SKM-1 (cell line): ENCODE measurements around the gene YWHAB.

Experiments
- DNase-seq: peaks from one replicate; lab custom pipeline; 2025; ENCODE audit not compliant: unreplicated experiment; lab: John Stamatoyannopoulos, UW

YWHAB gene

DNA sequence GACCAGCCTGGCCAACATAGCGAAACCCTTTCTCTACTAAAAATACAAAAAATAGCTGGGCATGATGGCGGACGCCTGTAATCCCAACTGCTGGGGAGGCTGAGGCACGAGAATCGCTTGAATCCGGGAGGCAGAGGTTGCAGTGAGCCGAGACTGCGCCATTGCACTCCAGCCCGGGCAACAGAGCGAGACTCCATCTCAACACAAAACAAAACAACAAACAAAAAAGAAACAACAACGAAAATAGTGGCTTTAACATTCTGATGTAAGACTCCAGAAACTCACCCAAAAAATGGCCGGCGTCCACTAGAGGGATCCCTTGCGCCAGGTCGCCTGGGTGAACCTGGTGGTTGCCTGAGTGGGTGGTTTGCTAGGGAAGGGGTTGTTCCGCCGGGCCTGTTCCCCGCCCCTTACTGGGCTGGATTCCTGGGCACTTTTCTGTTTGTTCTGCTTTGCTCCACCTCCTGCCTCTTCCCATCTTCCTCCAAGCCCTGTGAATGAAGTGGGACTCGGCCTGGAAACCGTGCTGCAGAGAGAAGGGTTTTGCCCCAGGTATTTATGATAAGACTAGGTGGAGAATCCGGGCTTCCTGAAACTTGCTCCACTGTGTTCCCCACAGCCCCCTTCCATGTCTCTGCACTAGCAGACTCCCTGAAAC, 25.9 kb downstream of the YWHAB start:
- peak; percentile 6 for DNase-seq

DNA sequence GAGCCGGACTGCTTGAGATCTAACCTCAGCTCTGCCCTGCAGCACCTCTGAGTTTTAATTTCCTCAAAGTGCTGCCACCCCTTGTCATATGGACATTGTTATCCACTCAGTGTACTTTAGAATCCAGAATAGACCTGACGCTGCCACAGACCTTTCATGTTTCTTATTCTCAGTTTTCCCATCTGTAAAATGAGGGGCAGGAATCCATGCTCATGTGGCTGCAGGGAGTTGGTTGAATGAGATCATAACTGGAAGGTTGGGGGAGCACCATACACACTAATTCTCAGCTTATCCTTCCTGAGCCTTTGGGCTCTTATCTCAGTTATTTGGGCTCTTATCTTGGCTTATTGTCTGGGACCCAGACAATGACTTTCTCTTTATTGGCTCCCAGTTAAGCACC, 26.7 kb downstream of the YWHAB start:
- no peak for DNase-seq

DNA sequence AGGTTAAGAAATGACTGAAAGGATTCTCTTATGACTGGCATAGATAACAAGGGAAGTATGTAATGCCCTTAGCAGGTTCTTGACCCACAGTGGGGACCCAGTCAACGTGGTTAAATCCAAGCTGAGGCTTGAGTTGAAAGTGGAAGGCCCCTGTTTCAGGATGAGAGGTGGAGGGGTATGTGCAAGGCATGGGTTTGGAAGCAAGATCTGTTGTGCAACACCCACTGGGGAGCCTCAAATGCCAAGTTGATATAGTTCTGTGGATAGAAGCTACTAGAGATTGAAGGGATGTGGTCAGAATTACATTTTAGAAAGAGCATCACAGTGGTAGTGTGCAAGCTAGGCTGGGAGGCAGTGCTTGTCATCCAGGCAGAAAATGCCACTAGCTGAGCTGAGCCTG, 29.4 kb downstream of the YWHAB start:
- no peak for DNase-seq

DNA sequence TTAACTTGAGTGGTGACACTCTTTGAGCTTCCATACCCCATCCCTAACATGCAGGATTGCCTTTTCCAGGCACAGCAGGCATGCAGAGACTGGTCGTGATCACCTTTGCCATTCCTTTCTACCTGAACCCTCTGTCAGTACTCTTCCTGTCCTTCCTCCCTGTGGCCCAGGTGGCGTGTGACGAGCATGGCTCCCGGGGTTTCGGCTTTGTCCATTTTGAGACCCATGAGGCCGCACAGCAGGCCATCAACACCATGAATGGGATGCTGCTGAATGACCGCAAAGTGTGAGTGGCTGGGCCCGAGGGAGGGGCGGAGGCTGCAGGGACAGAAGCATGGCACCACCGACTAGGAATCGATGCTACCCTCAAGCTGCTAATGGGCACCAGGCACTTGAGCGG, 31.1 kb downstream of the YWHAB start:
- DNase-seq, result no peak

DNA sequence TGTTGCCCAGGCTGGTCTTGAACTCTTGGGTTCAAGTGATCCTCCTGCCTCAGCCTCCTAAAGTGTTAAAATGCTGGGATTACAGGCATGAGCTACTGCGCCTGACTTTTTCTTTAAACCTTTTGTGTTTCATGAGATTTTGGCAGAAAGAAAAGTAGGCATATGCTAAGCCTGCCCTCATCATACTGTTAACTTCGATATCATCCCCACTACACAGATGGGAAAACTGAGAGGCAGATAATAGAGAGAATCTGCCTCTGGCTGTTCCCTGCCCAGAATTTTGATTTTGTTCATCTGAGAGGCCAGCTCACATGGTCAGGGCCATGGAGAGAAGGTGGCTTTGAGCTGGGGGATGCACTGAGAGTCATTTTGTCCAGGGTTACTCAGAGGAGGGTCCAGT, 31.9 kb downstream of the YWHAB start:
- no peak for DNase-seq

DNA sequence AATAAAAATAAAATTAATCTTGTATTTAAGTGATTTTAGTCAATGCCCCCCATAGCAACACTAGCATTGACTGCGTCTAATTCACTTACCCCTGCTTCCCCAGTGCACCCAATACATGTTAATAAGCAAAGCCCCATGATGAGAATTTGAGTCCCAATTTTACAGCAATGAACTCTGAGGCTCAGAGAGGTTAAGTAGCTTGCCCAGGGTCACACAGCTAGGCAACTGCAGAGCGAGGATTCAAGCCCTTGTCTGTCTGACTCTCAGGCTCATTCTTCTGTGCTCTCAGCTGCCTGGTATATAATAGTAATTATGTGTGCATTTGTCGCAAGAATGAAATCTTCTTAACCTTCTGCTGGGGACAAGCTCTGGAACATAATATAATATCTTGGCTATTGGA, 32.8 kb downstream of the YWHAB start:
- DNase-seq, result no peak

DNA sequence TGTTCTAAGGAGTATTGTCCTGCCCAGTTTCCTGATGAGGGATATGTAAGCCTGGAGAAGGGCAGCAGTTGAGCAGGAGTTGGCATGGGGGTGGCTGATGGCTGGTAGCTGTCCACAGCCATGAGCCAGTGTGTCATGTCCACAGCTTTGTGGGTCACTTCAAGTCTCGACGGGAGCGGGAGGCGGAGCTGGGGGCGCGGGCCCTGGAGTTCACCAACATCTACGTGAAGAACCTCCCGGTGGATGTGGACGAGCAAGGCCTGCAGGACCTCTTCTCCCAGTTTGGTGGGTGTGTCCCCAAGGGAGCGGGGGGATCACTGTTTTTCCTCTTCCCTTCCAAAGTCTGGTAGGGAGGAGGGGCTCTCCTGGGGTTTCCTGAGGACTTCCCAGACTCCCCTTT, 33.3 kb downstream of the YWHAB start:
- no peak for DNase-seq

DNA sequence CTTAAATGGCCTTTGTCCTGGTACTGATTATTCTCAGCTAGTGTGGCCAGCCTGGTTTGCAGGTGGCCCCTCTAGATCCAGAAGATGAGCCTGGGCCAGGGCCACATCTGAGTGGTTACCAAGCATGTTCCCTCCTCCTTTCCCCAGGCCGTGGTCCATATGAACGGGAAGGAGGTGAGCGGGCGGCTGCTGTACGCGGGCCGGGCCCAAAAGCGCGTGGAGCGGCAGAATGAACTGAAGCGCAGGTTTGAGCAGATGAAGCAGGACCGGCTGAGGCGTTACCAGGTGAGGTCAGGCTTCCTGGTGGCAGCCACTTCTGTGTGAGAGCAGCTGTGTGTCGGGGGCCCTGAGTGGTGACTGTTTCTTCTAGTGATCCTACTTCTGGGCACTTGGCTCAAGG, 35.9 kb downstream of the YWHAB start:
- DNase-seq, result no peak

DNA sequence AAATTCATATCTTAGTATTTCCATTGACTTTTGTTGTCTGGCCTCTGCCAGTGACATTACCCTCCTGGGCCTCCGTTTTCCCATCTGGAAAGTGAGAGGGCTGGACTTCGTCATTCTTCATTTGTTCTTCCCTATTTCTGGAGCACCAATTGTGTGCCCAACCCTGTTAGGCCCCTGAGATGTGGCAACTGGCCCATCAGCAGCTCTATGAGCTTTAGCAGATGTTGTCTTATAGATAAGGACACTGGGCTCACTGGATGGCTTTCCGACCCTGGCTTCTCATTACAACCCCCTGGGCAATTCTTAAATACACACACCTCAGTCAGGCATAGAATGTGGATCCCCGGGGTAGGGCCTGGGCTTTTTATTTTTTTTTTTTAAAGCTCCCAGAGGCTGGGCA, 39.0 kb downstream of the YWHAB start:
- DNase-seq, result no peak

DNA sequence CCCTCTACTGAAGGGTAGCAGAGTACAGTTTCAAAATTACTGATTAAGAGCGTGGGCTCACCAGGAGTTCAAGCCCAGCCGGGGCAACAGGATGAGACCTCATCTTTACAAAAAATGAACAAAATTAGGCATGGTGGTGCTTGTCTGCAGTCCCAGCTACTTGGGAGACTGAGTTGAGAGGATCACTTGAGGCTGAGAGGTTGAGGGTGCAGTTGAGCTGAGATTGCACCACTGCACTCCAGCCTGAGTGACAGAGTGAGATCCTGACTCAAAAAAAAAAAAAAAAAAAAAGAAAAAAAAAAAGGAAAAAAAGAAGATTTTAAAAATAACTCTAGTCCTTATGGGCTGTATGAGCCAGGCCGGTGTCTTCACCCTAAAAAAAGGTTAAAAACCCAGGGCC, 43.1 kb downstream of the YWHAB start:
- DNase-seq, result no peak

DNA sequence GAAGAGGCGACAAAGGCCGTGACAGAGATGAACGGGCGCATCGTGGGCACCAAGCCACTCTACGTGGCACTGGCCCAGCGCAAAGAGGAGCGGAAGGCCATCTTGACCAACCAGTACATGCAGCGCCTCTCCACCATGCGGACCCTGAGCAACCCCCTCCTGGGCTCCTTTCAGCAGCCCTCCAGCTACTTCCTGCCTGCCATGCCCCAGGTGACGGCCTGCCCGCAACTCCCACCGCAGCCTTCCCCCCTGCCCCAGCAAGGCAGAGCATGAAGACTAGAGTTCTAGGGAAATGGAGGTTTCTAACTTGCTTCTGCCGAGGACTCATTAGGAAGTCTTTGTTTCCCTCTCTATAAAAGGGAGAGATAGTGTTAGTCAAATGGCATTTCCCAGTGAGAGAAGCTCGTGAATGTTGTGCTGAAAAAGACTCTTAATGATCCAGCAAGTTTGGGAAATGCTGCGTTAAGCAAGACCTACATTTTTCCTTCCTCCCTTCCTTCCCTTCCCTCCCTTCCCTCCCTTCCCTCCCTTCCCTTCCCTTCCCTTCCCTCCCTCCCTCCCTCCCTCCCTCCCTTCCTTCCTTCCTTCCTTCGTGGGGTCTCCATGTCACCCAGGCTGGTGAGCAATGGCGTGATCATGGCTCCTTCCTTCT, 45.1 kb downstream of the YWHAB start:
- DNase-seq, result no peak

DNA sequence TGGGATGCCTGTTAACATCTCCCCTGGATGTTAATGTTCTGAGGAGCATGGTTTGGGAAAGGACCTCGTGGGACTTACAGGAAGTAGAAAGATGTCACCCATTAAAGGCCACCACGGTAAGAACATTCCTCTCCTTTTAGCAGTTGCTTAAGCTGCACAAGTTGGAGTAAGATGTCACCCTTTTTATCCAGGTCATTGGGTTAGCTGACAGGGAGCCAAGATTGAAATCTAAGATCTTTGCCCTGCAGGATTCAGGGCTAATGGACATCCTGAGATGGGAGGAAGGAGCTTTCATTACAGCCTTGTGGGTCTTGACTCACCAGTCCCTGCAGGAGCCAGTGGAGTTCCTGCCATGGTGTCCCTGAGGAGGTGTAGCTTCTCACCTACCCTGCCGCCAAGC, 46.4 kb downstream of the YWHAB start:
- DNase-seq, result no peak

DNA sequence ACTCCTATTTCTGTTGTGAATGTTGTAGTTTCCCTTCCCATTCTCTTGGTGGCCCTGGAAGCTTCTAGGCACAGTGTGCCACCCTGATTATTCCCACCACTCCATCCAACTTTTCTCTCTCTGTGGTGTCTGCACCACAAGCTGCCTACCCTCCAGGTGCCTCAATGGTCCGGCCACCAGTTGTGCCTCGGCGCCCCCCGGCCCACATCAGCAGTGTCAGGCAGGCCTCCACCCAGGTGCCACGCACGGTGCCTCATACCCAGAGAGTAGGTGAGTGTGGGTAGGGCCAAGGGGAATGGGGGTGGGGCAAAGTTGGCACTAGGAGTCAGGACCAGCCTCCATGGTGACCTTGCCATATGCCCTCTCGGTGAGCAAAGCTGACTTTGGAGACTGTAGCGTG, 47.4 kb downstream of the YWHAB start:
- DNase-seq, result no peak

DNA sequence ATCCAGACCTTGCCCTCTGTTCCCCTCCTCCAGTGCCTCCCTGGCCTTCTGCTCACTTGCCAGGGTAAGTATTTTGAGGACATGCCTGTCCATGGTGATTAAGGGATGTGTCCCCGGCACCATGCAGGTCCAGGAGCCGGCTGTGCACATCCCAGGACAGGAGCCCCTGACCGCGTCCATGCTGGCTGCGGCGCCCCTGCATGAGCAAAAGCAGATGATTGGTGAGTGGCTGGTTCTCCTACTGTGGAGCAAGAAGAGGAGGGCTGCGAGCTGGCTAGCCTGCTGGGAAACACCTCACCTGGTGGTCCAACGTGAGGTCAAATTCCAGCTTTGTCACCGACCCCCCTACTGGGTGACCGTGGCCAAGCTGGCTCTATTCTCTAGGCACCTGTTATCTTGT, 51.0 kb downstream of the YWHAB start:
- DNase-seq, result no peak

DNA sequence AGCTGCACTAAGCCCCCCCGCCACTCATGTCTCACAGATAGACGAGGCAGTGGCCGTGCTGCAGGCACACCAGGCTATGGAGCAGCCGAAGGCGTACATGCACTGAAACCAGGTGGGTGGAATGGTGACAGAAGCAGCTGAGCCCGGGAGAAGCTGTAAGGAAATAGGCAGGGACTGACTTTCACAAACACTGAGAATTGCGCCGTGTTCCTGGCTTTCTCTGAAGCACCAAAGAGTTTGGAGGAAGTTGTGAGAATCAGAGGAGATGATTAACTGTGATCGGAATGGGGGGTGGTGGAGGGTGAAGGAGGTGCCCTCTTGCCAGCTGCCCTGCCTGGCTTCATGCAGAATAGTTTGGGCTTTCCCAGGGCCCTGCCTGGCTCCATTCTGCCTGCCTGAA, 53.1 kb downstream of the YWHAB start:
- DNase-seq, result no peak

DNA sequence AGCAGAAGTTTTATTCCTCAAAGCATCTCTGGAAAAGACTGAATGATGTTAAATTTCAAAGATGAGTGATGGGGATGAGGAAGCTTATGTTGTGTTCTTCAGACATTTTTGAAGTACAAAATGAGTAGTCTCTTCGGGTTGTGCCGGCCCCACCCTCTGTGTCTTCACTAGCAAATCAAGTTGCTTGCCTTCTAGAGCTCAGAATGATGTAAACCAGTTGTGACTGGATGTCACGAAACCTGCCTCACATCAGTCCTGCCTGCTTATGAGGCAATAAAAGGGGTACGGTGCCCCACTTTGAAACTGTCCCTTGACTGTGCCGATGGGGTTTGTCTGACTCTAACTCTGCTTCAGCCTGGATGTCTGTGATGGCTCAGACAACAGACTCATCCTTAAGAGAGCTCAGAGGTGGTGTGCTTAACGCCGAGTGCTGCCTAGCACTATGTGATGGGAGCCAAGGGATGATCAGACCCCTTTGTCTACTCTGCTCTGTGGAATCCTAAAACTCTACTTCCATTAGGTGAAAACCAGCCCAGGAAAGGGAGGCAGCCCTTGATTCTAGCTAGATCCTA, 55.7 kb downstream of the YWHAB start:
- no peak for DNase-seq

DNA sequence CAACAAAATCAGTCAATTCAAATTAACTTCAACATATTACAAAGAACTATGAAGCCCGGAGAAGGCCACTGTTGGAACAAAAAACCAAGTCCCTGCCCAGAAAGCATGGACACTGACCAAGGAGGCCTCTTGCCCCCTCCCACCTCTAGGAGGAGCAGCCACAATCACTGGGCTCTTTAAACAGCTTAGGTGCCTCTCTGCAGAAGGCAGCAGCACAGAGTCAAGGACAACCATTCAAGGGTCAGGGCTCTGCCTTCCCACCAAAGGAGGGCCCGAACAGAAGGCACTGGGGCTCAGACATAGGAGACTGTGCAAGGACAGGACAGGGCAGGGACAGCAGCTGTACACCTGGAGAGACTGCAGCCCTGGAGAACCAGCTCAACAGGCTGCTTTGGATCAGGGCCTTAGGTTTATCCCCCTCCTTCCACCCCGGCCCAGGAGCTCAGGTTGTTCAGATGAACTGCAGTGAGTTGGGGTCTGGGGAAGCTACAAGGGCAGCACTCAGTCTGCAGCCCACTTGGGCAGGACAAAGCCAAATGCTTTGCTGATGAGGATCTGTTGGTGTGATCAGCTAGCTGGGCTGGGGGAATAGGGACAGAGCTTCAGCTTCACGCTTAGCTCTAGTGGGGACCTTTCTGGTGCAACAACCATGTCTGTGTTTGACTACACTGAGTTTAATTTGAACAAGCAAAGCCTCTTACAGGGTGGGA, 56.9 kb downstream of the YWHAB start:
- DNase-seq, result no peak

DNA sequence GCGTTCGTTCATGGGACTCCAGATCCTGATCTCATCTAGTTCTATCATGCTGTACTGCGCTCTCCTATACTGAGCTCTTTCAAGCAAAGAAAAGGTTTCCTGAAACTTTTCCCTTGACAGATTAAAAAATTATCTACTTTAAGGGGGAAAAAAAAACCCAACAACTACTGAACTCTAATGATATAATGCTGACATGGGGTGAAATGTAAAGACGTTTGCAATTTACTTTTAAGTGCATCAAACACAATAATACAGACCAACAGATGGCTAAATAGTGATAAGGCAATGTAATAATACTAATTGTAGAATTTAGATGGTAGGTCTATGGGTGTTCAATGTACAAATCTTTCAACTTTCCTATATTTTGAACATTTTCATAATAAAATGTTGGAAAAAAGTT, 58.3 kb downstream of the YWHAB start:
- DNase-seq, result no peak

DNA sequence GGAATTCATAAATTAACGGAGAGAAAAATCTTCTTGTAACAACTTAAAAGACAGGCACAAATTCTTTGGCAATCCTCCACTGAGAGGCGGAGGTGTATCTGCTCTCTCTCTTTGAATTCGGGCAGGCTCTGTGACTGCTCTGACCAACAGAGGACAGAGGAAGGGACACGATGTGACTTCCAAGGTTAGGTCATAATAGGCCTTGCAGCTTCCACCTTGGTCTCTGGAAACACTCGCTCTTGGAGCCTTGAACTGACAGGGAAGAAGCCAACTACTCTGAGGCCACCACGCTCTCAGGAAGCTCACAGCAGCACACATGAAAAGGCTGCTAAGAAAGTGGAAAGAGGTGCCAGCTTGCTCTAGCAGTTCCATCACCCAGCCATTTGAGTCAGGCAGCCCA, 59.8 kb downstream of the YWHAB start:
- no peak for DNase-seq

DNA sequence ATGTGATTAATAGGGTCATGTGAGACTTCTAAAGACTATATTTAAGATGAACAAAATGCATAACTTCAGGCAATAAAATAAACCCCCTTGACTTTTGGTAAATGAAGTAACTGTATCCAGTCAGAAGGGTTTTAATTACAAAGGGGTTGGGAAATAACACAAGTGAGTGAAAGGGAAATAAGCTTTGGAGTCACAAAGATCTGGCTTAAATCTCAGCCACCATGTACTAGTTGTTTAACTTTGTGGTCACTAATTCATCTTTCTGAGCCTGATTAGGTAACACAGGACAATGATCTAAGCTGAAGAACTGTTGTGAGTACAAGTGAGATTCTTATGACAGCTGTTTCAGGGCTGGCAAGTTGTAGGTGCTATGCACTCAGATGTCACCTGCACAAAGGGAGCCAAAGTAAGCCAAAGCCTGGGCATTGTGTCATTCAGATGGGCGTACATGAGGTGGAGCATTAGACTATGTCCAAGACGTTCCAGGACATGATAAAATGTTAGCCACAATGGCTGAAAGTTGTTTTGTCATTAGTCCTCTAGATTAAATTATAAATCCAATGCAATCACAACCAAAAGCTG, 60.9 kb downstream of the YWHAB start:
- no peak for DNase-seq

DNA sequence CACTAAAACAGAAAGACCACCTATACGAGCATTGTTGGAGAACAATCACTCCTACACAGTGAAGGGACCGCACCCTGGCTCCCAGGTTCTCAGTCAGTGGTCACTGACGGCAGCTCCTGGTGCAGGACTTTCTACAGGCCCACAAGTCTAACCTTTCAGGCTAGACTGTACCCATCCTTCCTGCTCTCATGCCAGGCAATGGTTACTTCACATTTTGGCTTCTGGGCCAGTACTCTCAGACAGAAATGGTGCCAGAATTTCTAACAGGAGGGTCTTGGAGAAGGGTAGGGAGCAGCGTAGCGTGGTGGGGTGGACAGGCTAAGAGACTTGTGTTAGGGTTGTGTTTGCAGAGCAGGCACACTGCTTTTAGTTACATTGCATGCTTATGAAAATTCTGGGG, 62.6 kb downstream of the YWHAB start:
- DNase-seq, result no peak

DNA sequence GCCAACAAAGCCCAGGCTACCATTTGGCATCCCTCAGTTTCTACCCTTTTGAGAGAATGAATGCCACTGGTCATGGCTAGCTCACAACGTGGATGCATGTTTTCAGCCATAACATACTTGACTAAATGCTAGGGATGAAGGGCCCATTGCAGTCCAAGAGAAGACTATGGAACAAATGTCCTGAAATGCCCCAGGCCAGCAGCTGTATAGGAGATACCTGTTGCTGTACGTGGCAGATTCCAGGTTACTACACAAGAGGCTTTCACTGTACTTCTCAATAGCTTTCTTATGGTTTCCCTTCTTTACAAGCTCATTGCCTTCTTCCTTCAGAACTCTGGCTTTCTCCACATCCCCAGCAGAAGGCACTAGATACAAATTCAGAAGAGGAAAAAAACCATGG, 63.0 kb downstream of the YWHAB start:
- DNase-seq, result no peak
